HG03045 (cell line): ENCODE measurements around the gene NGEF.

Experiments used
- ATAC-seq: cut with Tn5 transposase; IDR thresholded peaks from one replicate; pipeline ENCODE4 v1.9.1; 2021; ENCODE audit warnings: mild to moderate bottlenecking, moderate library complexity; ENCODE audit not compliant: unreplicated experiment

Gene NGEF

DNA sequence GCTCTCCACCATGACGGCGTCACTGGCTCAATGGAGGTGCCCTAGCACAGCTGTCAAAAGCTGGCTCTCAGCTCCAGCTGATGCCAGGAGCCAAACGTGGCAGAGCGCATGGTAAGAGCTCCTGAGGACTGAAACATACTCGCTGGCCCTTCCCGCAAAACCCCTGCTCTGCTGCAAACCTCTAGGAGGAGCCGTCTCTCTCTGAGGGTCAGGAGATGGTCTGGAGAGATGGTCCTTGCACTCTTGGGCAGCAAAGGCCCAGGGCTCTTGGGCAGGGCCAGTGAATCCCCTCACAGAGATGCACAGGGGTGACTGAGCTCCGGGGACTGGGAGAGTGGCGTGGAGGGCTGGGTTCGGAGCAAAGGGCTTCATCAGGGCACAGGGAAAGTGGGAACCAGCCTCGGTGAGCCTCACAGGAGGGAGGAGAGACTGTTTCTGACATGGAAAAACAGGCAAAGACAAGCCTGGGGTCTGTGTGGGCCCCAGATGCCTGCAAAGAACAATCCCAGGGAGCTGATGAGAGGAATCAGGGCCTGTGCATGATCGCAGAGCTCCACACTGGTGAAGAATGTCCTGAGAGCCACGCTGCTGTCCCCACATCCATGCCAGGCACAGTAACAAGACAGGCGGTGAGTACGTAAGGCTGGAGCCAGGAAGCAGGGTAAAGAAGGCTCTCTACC, 125.7 kb downstream of the NGEF start:
- no peak for ATAC-seq

DNA sequence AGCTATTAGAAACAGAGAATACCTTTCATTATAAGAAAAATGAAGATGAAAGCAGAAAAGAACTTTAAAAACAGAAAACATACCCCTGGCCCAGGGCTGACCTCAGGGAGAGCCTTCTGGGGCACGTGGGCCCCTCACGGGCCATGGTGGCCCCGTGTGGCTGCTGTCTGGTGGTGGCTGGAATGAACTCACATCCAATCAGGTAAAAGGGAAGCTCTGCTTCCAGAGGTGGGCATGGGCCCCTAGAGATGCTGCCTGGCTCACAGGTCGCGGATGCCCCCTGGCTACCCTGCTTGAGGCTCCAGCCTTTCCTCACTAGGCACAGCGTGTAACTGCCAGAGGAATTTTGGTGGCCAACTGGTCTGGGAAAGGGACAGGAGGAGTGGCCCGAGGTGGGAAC, 126.4 kb downstream of the NGEF start:
- no peak for ATAC-seq

- ATAC-seq, result no peak
These were observed 126.9 kb downstream of the NGEF start for GRCh38 chr2:232886176-232886575.

DNA sequence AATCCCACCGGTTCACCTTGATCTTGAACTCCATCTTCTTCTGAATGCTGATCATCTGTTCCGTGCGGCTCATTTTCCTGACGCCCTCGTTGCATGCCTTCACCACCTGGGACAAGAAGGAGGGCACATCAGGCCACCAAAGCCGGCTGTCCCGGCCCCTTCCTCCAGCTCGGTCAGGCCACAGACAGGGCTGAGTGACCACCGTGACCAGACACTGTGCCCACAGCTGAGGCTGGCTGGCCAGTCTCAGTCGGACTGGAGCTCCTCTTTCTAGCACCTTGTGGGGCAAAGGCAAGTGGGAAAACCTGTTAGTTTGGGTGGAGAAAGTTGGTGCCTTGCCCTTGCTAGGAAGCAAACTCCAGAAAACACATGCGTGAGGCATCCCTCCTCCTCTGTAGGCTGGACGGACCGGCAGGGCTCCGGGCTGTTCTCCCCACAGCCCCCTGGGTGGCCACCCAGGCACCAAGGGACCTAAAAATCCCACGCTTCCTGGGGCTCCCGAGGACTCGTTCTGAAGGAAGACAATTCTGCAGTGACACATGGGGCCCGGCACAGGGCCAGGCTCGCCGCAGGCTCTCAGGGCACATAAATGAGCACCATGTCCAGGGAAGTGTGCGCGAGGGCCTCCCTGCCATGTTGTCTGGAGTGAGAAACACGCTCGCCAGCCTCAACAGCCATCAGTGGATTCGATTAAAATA, 127.6 kb downstream of the NGEF start:
- ATAC-seq, result no peak

- no peak for ATAC-seq
These were observed 128.3 kb downstream of the NGEF start for GRCh38 chr2:232884549-232885263.

GRCh38 chr2:232884001-232884421, 129.0 kb downstream of the NGEF start:
- no peak for ATAC-seq

DNA sequence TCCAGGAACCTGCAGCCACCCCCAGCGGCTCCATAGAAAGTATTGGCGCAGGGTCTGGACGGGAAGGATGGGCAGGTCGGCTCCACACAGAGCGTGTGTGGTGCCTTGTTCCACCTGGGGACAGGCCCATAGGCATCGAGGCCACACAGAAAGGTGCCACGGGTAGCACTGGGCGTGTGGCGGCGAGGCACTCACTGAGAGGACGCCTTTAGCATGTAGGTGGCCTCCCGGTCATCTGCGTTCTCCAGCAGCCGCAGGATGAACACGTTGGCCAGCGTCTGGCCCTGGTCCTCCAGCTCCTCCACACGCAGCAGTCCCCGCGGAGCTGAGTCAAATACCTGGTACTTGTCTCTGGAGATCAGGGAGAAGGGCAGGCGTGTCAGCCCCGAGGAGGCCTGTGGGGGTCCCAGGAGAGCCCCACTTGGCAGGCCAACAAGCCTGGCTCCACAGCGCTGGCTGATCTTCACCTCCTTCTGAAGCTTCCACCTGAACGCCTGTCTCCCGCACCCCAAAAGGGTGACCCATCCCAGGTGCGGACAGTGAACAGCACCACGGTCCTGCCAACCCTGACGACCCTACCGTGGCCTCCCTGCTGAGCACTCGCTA, 129.8 kb downstream of the NGEF start:
- ATAC-seq, result no peak

DNA sequence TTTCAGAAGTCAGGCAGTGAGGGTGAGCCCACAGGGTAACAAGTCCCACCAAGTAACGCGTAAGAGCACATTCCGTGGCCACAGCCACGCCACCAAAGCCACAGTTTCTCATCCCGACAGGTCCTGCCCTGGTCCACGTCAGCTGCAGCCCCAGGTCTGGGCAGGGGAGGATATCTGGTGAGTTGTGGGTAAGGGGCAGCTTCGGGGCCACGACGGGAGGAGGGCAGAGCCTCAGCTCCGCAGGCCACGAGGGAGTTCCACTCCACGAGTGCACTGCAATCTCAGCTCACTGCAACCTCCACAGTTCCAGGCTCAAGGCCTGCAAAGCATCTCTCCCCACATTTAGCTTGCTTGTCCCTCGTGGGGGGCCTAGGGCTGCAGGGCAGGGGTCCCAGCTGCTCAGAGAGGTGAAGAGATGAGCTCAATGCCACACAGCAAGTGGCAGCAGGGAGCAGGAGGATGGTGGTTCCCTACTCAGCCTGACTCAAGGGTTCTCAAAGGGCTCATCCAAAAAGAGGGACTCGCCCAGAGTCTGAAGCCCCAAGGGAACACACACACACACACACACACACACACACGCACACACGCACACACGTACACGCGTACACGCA, 130.4 kb downstream of the NGEF start:
- ATAC-seq, result no peak

DNA sequence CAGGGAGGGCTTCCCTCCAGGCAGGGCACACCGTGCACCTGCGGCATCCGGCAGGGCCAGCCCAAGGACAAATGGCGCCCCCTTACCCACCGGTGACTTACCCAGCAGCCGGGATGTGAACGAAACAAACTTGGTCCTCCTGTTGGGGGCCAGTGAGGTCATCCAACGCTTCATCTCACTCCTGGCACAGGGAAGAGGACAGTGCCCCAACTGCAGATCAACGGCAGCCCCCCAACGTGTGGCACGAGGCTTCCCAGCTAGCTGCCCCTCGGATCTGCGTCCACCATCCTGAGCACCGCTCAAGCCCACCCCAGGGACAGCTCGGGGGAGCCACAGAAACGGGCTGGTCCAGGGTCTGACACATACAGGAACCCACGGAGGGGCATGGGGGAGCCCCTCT, 131.0 kb downstream of the NGEF start:
- ATAC-seq, result no peak

DNA sequence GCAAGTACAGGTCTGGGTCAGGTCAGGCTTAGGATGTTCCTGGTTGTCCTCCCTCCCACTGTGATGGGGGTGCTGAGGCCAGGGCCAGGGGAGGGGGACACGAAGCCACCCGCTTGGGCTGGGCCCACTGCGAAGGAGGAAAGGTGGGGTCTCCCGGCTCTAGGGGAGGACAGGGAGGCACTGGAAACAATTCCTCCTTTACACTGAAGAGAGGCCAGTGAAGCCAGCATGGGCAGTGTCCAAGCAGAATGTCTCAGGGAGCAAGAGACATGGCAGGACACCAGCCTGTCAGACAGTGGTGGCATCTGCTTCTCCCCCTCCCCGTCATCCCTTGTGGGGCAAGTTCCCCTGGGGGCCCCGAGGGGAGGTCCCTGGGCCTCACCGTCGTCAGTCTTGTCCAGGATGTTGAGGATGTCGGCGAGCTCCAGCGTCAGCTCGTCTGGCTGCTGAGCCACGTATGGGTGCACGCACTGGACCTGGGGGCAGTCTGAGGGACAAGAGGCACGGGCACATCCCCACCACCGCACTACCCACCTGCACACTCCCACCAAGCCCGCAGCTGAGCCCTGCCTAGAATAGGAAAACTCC, 132.2 kb downstream of the NGEF start:
- no peak for ATAC-seq

DNA sequence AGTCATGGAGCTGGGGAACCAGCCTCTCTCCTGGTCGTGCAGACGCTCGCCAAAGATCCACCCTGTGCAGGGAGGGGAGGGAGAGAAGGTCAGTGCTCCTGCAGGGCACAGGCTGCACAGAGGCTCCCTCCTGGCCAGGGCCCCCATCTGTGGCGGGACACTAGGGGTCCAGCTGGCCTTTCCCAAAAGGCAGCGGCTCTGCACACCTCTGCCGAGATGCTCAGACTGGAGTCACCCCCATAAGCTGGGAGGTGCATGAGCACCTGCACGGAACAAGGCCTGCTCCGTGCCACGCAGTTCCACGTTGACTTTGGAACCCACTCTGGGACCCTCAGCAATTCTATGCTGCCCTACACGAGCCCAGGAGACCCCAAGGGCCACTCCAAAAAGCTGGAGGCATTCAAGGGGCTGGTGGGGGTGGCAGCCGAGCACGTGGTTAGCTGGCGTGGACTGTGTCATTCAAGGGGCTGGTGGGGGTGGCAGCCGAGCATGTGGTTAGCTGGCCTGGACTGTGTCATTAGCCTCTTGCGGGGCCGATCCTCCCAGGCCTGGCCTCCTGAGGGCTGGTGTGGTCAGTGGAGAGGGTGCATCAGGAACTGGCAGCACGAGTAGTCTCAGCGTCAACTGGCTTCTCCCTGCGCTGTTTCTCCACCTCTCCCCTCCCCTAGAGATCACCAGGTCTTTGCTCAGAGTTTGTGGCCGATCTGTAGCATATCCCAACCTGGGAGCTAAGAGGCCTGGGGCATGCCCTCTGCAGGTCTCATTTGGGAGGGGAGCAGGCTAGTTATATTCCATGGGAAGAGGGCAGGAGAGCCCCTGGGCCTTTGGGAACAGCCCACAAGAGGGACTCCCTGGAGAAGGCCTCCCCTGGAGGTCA, 133.2 kb downstream of the NGEF start:
- no peak for ATAC-seq

DNA sequence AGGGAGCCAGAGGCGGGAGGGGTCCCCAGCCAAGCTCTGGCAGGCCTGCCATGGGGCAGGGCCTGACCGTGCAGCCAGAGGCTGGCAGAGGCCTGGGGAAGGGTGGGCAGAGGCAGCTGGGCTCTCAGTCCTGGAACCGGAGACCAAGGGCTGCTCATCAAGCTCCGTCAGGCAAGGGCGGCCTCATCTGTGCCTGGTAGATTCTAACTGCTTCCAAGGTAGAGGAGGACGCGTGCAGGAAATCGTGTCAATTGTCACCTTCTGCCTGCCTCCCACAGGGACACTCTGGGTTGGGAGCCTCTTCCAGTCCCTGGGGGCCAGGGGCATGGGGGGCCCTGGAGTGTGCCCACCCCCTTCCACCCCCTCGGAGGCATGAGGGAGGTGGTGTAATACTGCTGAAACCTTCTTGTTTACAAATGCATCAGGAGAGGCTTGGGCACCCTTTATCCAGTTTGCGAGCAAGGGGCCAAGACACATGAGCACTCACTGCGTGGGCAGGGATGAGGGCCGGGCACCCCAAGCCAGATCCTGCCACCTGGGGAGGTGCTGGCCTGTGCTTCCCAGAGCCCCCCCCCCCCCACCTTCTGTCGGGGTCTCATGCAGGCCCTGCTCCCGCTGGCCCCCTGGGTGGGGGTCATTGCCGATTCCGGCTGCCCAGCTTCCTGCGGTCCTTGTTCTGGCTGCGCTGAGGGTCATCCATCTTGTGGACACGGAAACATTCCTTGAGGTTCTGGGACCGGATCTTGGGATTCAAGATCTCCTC, 134.0 kb downstream of the NGEF start:
- ATAC-seq, result no peak

GRCh38 chr2:232877940-232878511, 135.0 kb downstream of the NGEF start:
- no peak for ATAC-seq

DNA sequence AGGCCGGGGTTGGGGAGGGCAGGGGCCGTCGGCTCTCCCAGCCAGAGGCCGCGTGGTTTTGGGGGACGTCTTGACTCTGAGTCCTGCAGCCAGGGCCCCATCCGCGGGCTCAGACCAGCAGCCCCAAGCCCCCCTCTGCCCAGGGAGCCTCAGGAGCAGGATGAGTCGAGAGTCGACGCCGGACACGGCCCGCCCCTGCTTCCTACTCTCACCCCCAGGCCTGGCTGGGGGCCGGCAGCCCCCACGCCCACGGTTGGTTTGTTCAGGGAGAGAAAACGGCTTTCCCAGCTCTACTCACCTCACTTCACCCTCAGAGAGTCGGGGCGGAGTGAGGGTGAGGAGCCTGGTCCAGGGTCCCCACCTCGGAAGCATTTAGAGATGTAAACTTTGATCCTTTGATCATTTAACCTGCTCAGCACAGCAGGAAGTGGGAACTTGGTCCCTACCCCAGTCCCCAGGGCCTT, 136.0 kb downstream of the NGEF start:
- ATAC-seq, result no peak

GRCh38 chr2:232876161-232876977, 136.7 kb downstream of the NGEF start:
- ATAC-seq, result no peak

- no peak for ATAC-seq
These were observed 137.6 kb downstream of the NGEF start for GRCh38 chr2:232875256-232876121.

- ATAC-seq, result no peak
These were observed 138.3 kb downstream of the NGEF start for GRCh38 chr2:232874677-232875223.
